GM18520 (cell line): Measurements from ENCODE around the gene C9orf152.
"Not testable (repeated sequence)": the region's sequence is repeated elsewhere in the genome, so short reads cannot be mapped to it uniquely, and the experiment has no call there.

Experiments used
- ATAC-seq: cut with Tn5 transposase; IDR thresholded peaks from one replicate; pipeline ENCODE4 v1.9.1; 2021; ENCODE audit not compliant: unreplicated experiment

C9orf152 gene

GRCh38 chr9:110214586-110215355 lies 6.8 kb upstream of the C9orf152 start:
- no peak for ATAC-seq

- no peak for ATAC-seq
Observed at GRCh38 chr9:110214090-110214489, 6.1 kb upstream of the C9orf152 start.

GRCh38 chr9:110213413-110214044 lies 5.6 kb upstream of the C9orf152 start:
- ATAC-seq, result no peak

- ATAC-seq, result no peak
Observed at GRCh38 chr9:110207071-110207641, 803 bp downstream of the C9orf152 start.

GRCh38 chr9:110206389-110206788 lies 1.6 kb downstream of the C9orf152 start:
- no peak for ATAC-seq

GRCh38 chr9:110205612-110206011 lies 2.3 kb downstream of the C9orf152 start:
- not testable (repeated sequence) for ATAC-seq

- ATAC-seq, result no peak
Observed at GRCh38 chr9:110202232-110202631, 5.7 kb downstream of the C9orf152 start.

GRCh38 chr9:110199643-110200042 lies 8.3 kb downstream of the C9orf152 start:
- ATAC-seq, result no peak

- no peak for ATAC-seq
Observed at GRCh38 chr9:110198357-110198756, 9.6 kb downstream of the C9orf152 start.

GRCh38 chr9:110197330-110198187 lies 10.4 kb downstream of the C9orf152 start:
- no peak for ATAC-seq

- not testable (repeated sequence) for ATAC-seq
Observed at GRCh38 chr9:110196084-110196499, 11.9 kb downstream of the C9orf152 start.

- ATAC-seq, result no peak
Observed at GRCh38 chr9:110192531-110193261, 15.3 kb downstream of the C9orf152 start.

- ATAC-seq, result no peak
Observed at GRCh38 chr9:110191615-110192014, 16.3 kb downstream of the C9orf152 start.

- ATAC-seq, result no peak
Observed at GRCh38 chr9:110189559-110190320, 18.2 kb downstream of the C9orf152 start.

GRCh38 chr9:110188991-110189390 lies 19.0 kb downstream of the C9orf152 start:
- ATAC-seq, result no peak

- no peak for ATAC-seq
Observed at GRCh38 chr9:110188101-110188500, 19.9 kb downstream of the C9orf152 start.

- ATAC-seq, result no peak
Observed at GRCh38 chr9:110187126-110187525, 20.8 kb downstream of the C9orf152 start.

GRCh38 chr9:110186254-110186653 lies 21.7 kb downstream of the C9orf152 start:
- no peak for ATAC-seq

- ATAC-seq, result no peak
Observed at GRCh38 chr9:110185806-110186205, 22.2 kb downstream of the C9orf152 start.
